ENCODE data around the gene RERE. TPM values are rescaled to one million over a fixed set of nuclear protein-coding genes. Genes with fewer than 3 reads are reported as not detected.

The RERE gene
- total and polyA plus RNA-seq, 2 experiments from 2014 or later = 39.8 to 62.8 TPM

- Histone ChIP-seq H3K4me1 (ENCODE audit: insufficient read depth) (peaks cover 36% of the 10 kb centered on the region), H3K9me3 (ENCODE audit: low read depth) (no peaks in the 10 kb centered on the region), H2AFZ (no peak overlapping the region), H3K27me3 (no peaks in the 10 kb centered on the region), H3K79me2 (peaks cover 91% of the 10 kb centered on the region), H3K27ac (peak overlapping the region; percentile 46), H3K36me3 (replicated peaks; ENCODE audit: insufficient read depth, low read depth) (no peaks in the 10 kb centered on the region), H3K4me3 (no peak overlapping the region), H3K4me2 (peak overlapping the region; percentile 33), H4K20me1 (ENCODE audit: insufficient read depth, poor library complexity, severe bottlenecking) (peaks cover 79% of the 10 kb centered on the region), H3K9me2 (replicated peaks; ENCODE audit: insufficient read depth) (no peaks in the 10 kb centered on the region)
- WGBS (ENCODE audit: low lambda C conversion rate, missing lambda C conversion rate) = 45% methylated on average over 4 of the region's 4 CpGs
- no peak for DNase-seq (ENCODE audit: low spot score)
- TF ChIP-seq EZH2phosphoT487 (IDR thresholded peaks at IDR 0.05; ENCODE audit: low read depth, severe bottlenecking, unreplicated experiment) = no peak
- no peak for TF ChIP-seq EZH2 (IDR thresholded peaks at IDR 0.05; ENCODE audit: borderline replicate concordance)
- no peak for TF ChIP-seq CTCF (IDR thresholded peaks at IDR 0.05; ENCODE audit: poor library complexity)
These were observed 439.3 kb downstream of the RERE start for GRCh38 chr1:8378178-8378577.

GRCh38 chr1:8377271-8377981, 440.0 kb downstream of the RERE start:
- H3K79me2 ChIP-seq = peaks cover 91% of the 10 kb centered on the region
- H4K20me1 ChIP-seq (ENCODE audit: insufficient read depth, poor library complexity, severe bottlenecking) = peaks cover 79% of the 10 kb centered on the region
- WGBS (ENCODE audit: low lambda C conversion rate, missing lambda C conversion rate) = 40% methylated on average over 17 of the region's 17 CpGs
- peak overlapping the region; percentile 20 for H3K27ac ChIP-seq
- H3K4me1 ChIP-seq (ENCODE audit: insufficient read depth) = peaks cover 42% of the 10 kb centered on the region
- no peak overlapping the region for H3K4me3 ChIP-seq
- no peaks in the 10 kb centered on the region for H3K9me3 ChIP-seq (ENCODE audit: low read depth)
- no peaks in the 10 kb centered on the region for H3K9me2 ChIP-seq (replicated peaks; ENCODE audit: insufficient read depth)
- no peaks in the 10 kb centered on the region for H3K36me3 ChIP-seq (replicated peaks; ENCODE audit: insufficient read depth, low read depth)
- no peak for DNase-seq (ENCODE audit: low spot score)
- H3K27me3 ChIP-seq = no peaks in the 10 kb centered on the region
- peak overlapping the region; percentile 33 for H3K4me2 ChIP-seq
- TF ChIP-seq CTCF (IDR thresholded peaks at IDR 0.05; ENCODE audit: poor library complexity) (no peak), EZH2phosphoT487 (IDR thresholded peaks at IDR 0.05; ENCODE audit: low read depth, severe bottlenecking, unreplicated experiment) (no peak), EZH2 (IDR thresholded peaks at IDR 0.05; ENCODE audit: borderline replicate concordance) (no peak)
- no peak overlapping the region for H2AFZ ChIP-seq

GRCh38 chr1:8376358-8376840, 441.0 kb downstream of the RERE start:
- Histone ChIP-seq H2AFZ (no peak overlapping the region), H3K4me2 (no peak overlapping the region), H3K4me3 (no peak overlapping the region), H3K9me3 (ENCODE audit: low read depth) (no peaks in the 10 kb centered on the region), H3K27me3 (no peaks in the 10 kb centered on the region), H3K27ac (no peak overlapping the region), H4K20me1 (ENCODE audit: insufficient read depth, poor library complexity, severe bottlenecking) (peaks cover 79% of the 10 kb centered on the region), H3K79me2 (peaks cover 91% of the 10 kb centered on the region), H3K36me3 (replicated peaks; ENCODE audit: insufficient read depth, low read depth) (no peaks in the 10 kb centered on the region), H3K9me2 (replicated peaks; ENCODE audit: insufficient read depth) (no peaks in the 10 kb centered on the region), H3K4me1 (ENCODE audit: insufficient read depth) (peaks cover 52% of the 10 kb centered on the region)
- DNase-seq (ENCODE audit: low spot score) = no peak
- WGBS (ENCODE audit: low lambda C conversion rate, missing lambda C conversion rate) = 83% methylated on average over 4 of the region's 4 CpGs
- TF ChIP-seq EZH2phosphoT487 (IDR thresholded peaks at IDR 0.05; ENCODE audit: low read depth, severe bottlenecking, unreplicated experiment) = no peak

- Histone ChIP-seq H3K9me2 (replicated peaks; ENCODE audit: insufficient read depth) (no peaks in the 10 kb centered on the region), H3K36me3 (replicated peaks; ENCODE audit: insufficient read depth, low read depth) (no peaks in the 10 kb centered on the region), H3K27me3 (no peaks in the 10 kb centered on the region), H3K4me2 (no peak overlapping the region), H3K79me2 (peaks cover 91% of the 10 kb centered on the region), H3K4me3 (no peak overlapping the region), H3K4me1 (ENCODE audit: insufficient read depth) (peaks cover 67% of the 10 kb centered on the region), H4K20me1 (ENCODE audit: insufficient read depth, poor library complexity, severe bottlenecking) (peaks cover 80% of the 10 kb centered on the region), H3K9me3 (ENCODE audit: low read depth) (no peaks in the 10 kb centered on the region), H3K27ac (peak overlapping the region; percentile 61), H2AFZ (no peak overlapping the region)
- TF ChIP-seq CTCF (IDR thresholded peaks at IDR 0.05; ENCODE audit: poor library complexity) (peak; percentile 26), EZH2phosphoT487 (IDR thresholded peaks at IDR 0.05; ENCODE audit: low read depth, severe bottlenecking, unreplicated experiment) (no peak), EZH2 (IDR thresholded peaks at IDR 0.05; ENCODE audit: borderline replicate concordance) (no peak)
- WGBS (ENCODE audit: low lambda C conversion rate, missing lambda C conversion rate) = 91% methylated on average over 2 of the region's 2 CpGs
- DNase-seq (ENCODE audit: low spot score) = no peak
These were observed 442.6 kb downstream of the RERE start for GRCh38 chr1:8374812-8375211.

All from hepatocyte (in vitro differentiated cells).